Heart left ventricle (tissue), 16 donors: ENCODE results near the gene AHCYL2. TPM values are rescaled to one million over a fixed set of nuclear protein-coding genes. Genes with fewer than 3 reads are reported as not detected.

Experiments used
- ATAC-seq, 4 donors: fragments of 200-7000 bp; cut with Tn5 transposase; one replicate each; pipeline ENCODE4 v1.9.1; 2020 to 2022; ENCODE audit warnings: moderate library complexity in 4 of 4, mild to moderate bottlenecking in 3 of 4, moderate number of reproducible peaks in 1 of 4
- DNase-seq, 5 donors: peaks; one replicate each; pipeline ENCODE4 v3.0.0-alpha.2; 2020
- H3K27ac ChIP-seq, 12 donors: fragments of 200-600 bp; sonication (generic) in 4 of 12; one replicate each; pipeline versions ENCODE4 v1.5.0 to v1.8.0; 2016 to 2022; ENCODE audit warnings: mild to moderate bottlenecking in 2 of 12
- H3K27me3 ChIP-seq, 9 donors: fragments of 200-600 bp; sonication (generic) in 2 of 9; one replicate each; pipeline versions ENCODE4 v1.5.1 to v1.8.0; 2016 to 2022; ENCODE audit warnings: mild to moderate bottlenecking in 3 of 9
- H3K36me3 ChIP-seq, 9 donors: fragments of 200-600 bp; sonication (generic) in 2 of 9; one replicate each; pipeline versions ENCODE4 v1.5.0 to v1.8.0; 2018 to 2022; ENCODE audit warnings: mild to moderate bottlenecking in 2 of 9
- H3K4me1 ChIP-seq, 12 donors: fragments of 200-600 bp; sonication (generic) in 4 of 12; one replicate each; pipeline versions ENCODE4 v1.5.0 to v1.8.0; 2016 to 2022; ENCODE audit warnings: mild to moderate bottlenecking in 3 of 12
- H3K4me3 ChIP-seq, 12 donors: fragments of 200-600 bp; sonication (generic) in 4 of 12; one replicate each; pipeline versions ENCODE4 v1.5.0 to v1.8.0; 2017 to 2022; ENCODE audit warnings: mild to moderate bottlenecking in 9 of 12, moderate library complexity in 4 of 12
- H3K9me3 ChIP-seq, 12 donors: fragments of 200-600 bp; sonication (generic) in 4 of 12; one replicate each; pipeline versions ENCODE4 v1.5.0 to v1.8.0; 2016 to 2022; ENCODE audit warnings: mild to moderate bottlenecking in 1 of 12
- CTCF ChIP-seq, 12 donors: fragments of 200-600 bp; sonication (generic) in 4 of 12; IDR thresholded peaks; one replicate each; pipeline versions ENCODE4 v1.5.0 to v1.8.0; 2018 to 2022; ENCODE audit warnings: antibody characterized with exemption in 12 of 12, mild to moderate bottlenecking in 5 of 12
- POLR2A ChIP-seq, 2 donors: fragments of 450-650 bp; IDR thresholded peaks; one replicate each; pipeline ENCODE4 v1.6.1; 2017; ENCODE audit warnings: antibody characterized with exemption in 2 of 2, mild to moderate bottlenecking in 2 of 2, moderate library complexity in 2 of 2
- WGBS, 4 donors: extraction: QIAGEN DNeasy Blood & Tissue Kit in 2 of 4; methylation state at CpG; one replicate each; pipeline versions ENCODE4 v1.1.5 to v1.1.7; 2013 to 2018; 5-methylcytosine and 5-hydroxymethylcytosine counted together
- intact Hi-C, 10 donors: fragments of 100-400 bp; cut with DNase I; formaldehyde crosslinking; loops; one replicate each; pipeline versions ENCODE4 v1.11.1 to v1.14.2; 2022
- polyA plus RNA-seq, 2 donors: library from polyadenylated mRNA; stranded (reverse); fragments of 200-250 nt; gene quantifications; one replicate each; pipeline ENCODE4 v1.2.3, GENCODE V29; 2013
- total RNA-seq, 9 donors: library from RNA; depleted of rRNA in 2 of 9; stranded (reverse); fragments of >200 nt in 2 of 9; fragmentation: NEBNext Ultra II Directional in 3 of 9; extraction: Animal tissue kit (Norgen Biotek cat#: 25700) in 3 of 9; gene quantifications; one replicate each; pipeline versions ENCODE4 v1.1.0 to v1.2.4, GENCODE V29; 2016 to 2023
- donor health status: ischemic (EF 13 %, LVEDD 7.1; RV severe dilation, severe dysfunction).
- donor health status: healthy with polysubstance abuse.
- donor health status: DM: no; HTN: yes; CAD: no.
- donor health status: DM: no; HTN: no; CAD: no.
- donor health status: ischemic (EF 25% LVEDD 6.9; RV normal size, moderate dysfunction).
- donor health status: ischemic (EF 25% LVEDD 5.7; RV mildly dilated, moderate dysfunction).
- donor health status: healthy.
- donor health status: DM: yes; HTN: yes; CAD: no.
- donor health status: ischemic (EF 35%, LVEDD 5.7; RV mildly dilated, moderate dysfunction).
- donor health status: nonischemic (EF 11% LVEDD 7.7; RV severe dilation, severe dysfunction).
- donor health status: DM: yes; HTN: yes; CAD: no.
- donor health status: PGD.
- donor health status: ischemic (EF 29% LVEDD 5.4; RV normal size, mild dysfunction).
- donor health status: nonischemic (EF 23%, LVEDD 6.1; RV moderate dilation, normal function).

Gene AHCYL2
- total and polyA plus RNA-seq, 11 donors, result 1.3 to 7.6 (median 6.2) TPM

GRCh38 chr7:129386506-129386905, 161.7 kb downstream of the AHCYL2 start:
- Histone ChIP-seq H3K4me3 (no peak overlapping the region), H3K4me1 (peaks cover 0 to 16% (median 0%) of the 10 kb centered on the region in 12 donors), H3K27ac (no peak overlapping the region), H3K9me3 (no peaks in the 10 kb centered on the region), H3K36me3 (peaks cover 0 to 17% (median 14%) of the 10 kb centered on the region in 9 donors), H3K27me3 (no peaks in the 10 kb centered on the region)
- TF ChIP-seq CTCF (IDR thresholded peaks at IDR 0.05) (no peak), POLR2A (IDR thresholded peaks at IDR 0.05) (no peak)
- ATAC-seq (no peak), DNase-seq (no peak)
- intact Hi-C loops, result no loop called here

- Histone ChIP-seq H3K4me1 (peaks cover 0 to 24% (median 0%) of the 10 kb centered on the region in 12 donors), H3K9me3 (no peaks in the 10 kb centered on the region), H3K4me3 (no peak overlapping the region), H3K27ac (no peak overlapping the region), H3K27me3 (no peaks in the 10 kb centered on the region), H3K36me3 (peaks cover 0 to 19% (median 14%) of the 10 kb centered on the region in 9 donors)
- TF ChIP-seq CTCF (IDR thresholded peaks at IDR 0.05) (no peak), POLR2A (IDR thresholded peaks at IDR 0.05) (no peak)
- DNase-seq (no peak), ATAC-seq (no peak)
- intact Hi-C loops, result no loop called here
- WGBS, 4 donors, result 78 to 93% (median 80%) methylated on average over 2 of the region's 2 CpGs
Measured at GRCh38 chr7:129387537-129387936, 162.7 kb downstream of the AHCYL2 start.

GRCh38 chr7:129388333-129389098, 163.7 kb downstream of the AHCYL2 start:
- no peak overlapping the region for H3K4me3 ChIP-seq
- no peaks in the 10 kb centered on the region for H3K9me3 ChIP-seq
- H3K27ac ChIP-seq, result no peak overlapping the region
- DNase-seq (no peak), ATAC-seq (no peak)
- H3K27me3 ChIP-seq, result no peaks in the 10 kb centered on the region
- intact Hi-C loops, result no loop called here
- H3K4me1 ChIP-seq, result peaks cover 0 to 25% (median 0%) of the 10 kb centered on the region in 12 donors
- peaks cover 0 to 19% (median 14%) of the 10 kb centered on the region in 9 donors for H3K36me3 ChIP-seq
- WGBS, 4 donors, result 82 to 87% (median 86%) methylated on average over 8 of the region's 8 CpGs
- TF ChIP-seq POLR2A (IDR thresholded peaks at IDR 0.05) (no peak), CTCF (IDR thresholded peaks at IDR 0.05) (no peak)

- H3K4me1 ChIP-seq, result peaks cover 0 to 25% (median 0%) of the 10 kb centered on the region in 12 donors
- no peak for DNase-seq
- TF ChIP-seq POLR2A (IDR thresholded peaks at IDR 0.05) (no peak), CTCF (IDR thresholded peaks at IDR 0.05) (no peak)
- WGBS, 4 donors, result 41 to 61% (median 52%) methylated on average over 1 of the region's 1 CpG
- H3K27ac ChIP-seq, result no peak overlapping the region
- H3K9me3 ChIP-seq, result no peaks in the 10 kb centered on the region
- no peak for ATAC-seq
- H3K4me3 ChIP-seq, result no peak overlapping the region
- no peaks in the 10 kb centered on the region for H3K27me3 ChIP-seq
- intact Hi-C loops, result loop anchor here in 1 of 10 donors (5.0 kb wide), 1 partner anchor 42 kb away; the partner anchor contains the start of gene STRIP2
- H3K36me3 ChIP-seq, result peaks cover 0 to 19% (median 12%) of the 10 kb centered on the region in 9 donors
Measured at GRCh38 chr7:129389829-129390228, 165.0 kb downstream of the AHCYL2 start.
